RWPE1 (cell line): ENCODE results near the gene CAMTA2.

ENCODE experiments used
- CTCF ChIA-PET: fragments of 350-600 bp; sonication (Branson Sonifier 250); formaldehyde crosslinking; extraction: SDS; loops from one replicate; lab custom pipeline; 2021; lab: Yijun Ruan, JAX
- POLR2A ChIA-PET: fragments of 400-600 bp; formaldehyde crosslinking; extraction: SDS; loops from one replicate; lab custom pipeline; 2020; ENCODE audit warnings: antibody characterized with exemption; ENCODE audit not compliant: low non-redundant PET; lab: Yijun Ruan, JAX
- DNase-seq: peaks from one replicate; pipeline ENCODE4 v3.0.0; 2012; ENCODE audit warnings: low spot score
- H3K27ac ChIP-seq: fragments of 450-650 bp; 2 replicates; pipeline ENCODE4 v1.5.1; 2017
- TF ChIP-seq, protein P1 (sequence below): fragments of 450-650 bp; conservative IDR thresholded peaks from 2 replicates; pipeline ENCODE4 v1.5.1; 2017; ENCODE audit warnings: low read depth, mild to moderate bottlenecking

CAMTA2 gene

DNA sequence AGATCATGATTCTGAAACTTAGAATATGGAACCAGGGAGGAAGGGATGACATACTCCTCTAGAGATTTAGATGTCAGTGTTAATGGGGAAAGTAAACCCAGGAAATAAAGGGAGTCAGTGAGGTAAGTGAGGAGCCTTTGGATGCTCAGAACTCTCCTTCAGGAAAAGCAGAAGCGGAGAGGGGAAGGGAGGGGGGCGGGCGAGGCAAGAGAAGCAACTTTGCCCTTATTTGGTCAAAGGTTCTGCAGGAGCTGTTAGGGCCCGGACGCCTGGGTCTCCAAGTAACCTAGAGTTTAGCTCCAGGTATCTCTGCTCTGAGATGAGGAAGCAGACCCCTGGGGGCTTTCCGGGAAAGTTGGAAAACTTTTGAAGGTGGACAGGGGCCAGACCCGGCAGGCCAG, 40.5 kb downstream of the CAMTA2 start:
- H3K27ac ChIP-seq: peak overlapping the region; percentile 100
- POLR2A ChIA-PET: interaction anchor here (0.7 kb wide), 1 partner anchor 40 kb away, joined by 4 read pairs; no protein-coding TSS in a partner anchor
- no peak for DNase-seq
- CTCF ChIA-PET: interaction anchor here (1.2 kb wide), 1 partner anchor 38 kb away, joined by 3 read pairs; no protein-coding TSS in a partner anchor
- TF ChIP-seq, protein P1, sequence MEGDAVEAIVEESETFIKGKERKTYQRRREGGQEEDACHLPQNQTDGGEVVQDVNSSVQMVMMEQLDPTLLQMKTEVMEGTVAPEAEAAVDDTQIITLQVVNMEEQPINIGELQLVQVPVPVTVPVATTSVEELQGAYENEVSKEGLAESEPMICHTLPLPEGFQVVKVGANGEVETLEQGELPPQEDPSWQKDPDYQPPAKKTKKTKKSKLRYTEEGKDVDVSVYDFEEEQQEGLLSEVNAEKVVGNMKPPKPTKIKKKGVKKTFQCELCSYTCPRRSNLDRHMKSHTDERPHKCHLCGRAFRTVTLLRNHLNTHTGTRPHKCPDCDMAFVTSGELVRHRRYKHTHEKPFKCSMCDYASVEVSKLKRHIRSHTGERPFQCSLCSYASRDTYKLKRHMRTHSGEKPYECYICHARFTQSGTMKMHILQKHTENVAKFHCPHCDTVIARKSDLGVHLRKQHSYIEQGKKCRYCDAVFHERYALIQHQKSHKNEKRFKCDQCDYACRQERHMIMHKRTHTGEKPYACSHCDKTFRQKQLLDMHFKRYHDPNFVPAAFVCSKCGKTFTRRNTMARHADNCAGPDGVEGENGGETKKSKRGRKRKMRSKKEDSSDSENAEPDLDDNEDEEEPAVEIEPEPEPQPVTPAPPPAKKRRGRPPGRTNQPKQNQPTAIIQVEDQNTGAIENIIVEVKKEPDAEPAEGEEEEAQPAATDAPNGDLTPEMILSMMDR: no peak

DNA sequence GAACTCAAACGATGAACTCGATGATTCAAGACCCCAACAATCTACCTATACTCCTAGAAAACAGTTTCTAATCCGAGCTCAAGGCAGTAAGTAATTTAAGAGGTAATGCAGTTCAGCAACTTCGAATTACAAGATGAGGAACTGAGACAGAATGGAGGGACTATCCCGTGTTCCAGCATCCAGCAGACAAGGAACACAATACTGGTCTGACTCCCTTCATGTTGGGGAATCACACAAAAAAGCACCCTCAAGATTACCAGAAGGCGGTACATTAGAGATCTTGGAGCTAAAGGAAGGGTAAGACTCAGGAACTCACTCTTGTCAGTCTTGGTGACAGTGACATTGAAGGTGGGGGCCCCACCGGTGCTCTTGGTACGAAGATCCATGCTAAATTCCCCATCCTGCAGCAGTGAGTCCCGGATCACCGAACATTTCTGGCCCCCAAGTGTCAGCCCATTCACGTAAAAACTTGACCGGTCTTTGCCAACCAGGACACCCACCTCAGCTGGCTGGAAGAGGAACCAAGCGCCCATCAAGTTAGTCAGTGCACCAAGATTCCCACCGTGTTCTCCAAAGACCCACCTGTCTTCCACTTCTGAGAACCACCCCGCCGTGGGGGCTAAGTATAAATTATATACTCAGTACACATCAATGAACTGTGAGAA, 41.0 kb downstream of the CAMTA2 start:
- POLR2A ChIA-PET: interaction anchor here (1.3 kb wide), 1 partner anchor 23 kb away, joined by 3 read pairs; no protein-coding TSS in a partner anchor
- DNase-seq: no peak
- CTCF ChIA-PET: interaction anchor here (1.2 kb wide), 1 partner anchor 37 kb away, joined by 3 read pairs; no protein-coding TSS in a partner anchor
- H3K27ac ChIP-seq: peak overlapping the region; percentile 100
- TF ChIP-seq, protein P1: no peak

DNA sequence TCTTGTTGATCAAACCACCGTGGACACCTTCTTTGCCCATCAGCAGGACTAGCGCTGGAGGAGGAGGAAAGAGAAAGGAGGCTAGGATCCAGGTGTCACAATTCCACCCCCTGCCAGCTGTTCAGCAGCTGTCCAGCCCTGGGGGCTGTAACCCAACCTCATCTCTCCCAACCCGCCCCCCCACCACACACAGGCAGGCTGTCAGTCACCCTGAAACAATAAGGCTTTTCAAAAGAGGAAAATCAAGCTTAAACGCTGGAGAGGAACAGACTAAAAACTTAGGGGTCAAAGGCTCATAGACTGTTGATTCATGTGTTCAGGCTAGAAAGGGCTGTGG, 41.6 kb downstream of the CAMTA2 start:
- POLR2A ChIA-PET: interaction anchor here (1.3 kb wide), 1 partner anchor 23 kb away, joined by 3 read pairs; no protein-coding TSS in a partner anchor
- CTCF ChIA-PET: no interaction called here
- peak; percentile 31 for DNase-seq
- H3K27ac ChIP-seq: peak overlapping the region; percentile 100
- TF ChIP-seq, protein P1: no peak

DNA sequence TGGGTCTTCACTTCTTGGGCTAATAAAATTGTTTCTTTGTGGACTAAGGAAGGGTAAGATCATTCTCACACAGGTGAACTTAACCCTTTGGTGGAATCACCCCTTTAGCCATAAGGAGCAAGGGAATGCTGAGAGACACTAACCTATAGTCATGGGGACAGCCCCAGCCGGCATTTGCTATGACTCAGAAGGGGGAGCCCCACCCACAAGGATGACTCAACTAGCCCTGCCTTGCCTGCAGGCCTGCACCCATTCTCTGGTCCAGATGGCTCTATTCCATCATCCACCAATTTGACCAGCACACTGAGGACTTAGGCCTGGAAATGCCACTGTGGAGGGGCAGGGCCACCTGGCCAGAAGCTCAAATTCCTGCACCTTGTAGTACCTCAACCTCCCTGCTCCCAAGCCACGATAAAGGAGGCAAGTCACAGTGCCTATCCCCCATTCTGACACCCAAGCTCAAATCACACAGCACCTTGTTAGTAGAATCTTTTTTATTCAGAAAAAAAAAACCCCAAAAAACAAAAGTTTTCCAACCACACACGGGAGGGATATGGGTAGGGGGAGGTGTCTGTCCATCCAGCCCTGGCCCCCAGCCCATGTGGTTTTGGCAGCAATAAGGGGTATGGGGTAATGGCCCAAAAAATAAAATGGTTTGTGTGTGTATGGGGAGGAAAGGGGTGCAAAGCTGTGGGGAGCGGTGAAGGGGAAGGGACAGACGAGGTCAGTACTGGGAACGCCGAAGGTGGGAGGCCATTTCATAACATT, 42.1 kb downstream of the CAMTA2 start:
- DNase-seq: peak; percentile 95
- POLR2A ChIA-PET: interaction anchor here (1.3 kb wide), 1 partner anchor 24 kb away, joined by 3 read pairs; no protein-coding TSS in a partner anchor
- TF ChIP-seq, protein P1: no peak

DNA sequence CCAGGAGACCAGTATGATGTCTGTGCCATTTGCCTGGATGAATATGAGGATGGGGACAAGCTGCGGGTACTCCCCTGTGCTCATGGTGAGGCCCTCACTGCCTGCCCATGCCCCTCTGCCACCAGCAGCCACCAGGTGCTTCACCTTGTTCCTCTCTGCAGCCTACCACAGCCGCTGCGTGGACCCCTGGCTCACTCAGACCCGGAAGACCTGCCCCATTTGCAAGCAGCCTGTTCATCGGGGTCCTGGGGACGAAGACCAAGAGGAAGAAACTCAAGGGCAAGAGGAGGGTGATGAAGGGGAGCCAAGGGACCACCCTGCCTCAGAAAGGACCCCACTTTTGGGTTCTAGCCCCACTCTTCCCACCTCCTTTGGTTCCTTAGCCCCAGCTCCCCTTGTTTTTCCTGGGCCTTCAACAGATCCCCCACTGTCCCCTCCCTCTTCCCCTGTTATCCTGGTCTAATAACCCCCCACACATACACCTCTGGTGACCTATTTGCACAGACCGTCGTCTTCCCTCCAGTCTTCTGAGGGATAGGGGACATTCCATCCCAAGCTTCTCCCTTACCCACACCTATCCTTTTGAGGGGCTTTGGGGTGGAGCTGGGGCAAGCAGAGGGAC, 42.8 kb downstream of the CAMTA2 start:
- TF ChIP-seq, protein P1: no peak
- no peak for DNase-seq
- POLR2A ChIA-PET: interaction anchor here (1.3 kb wide), 1 partner anchor 25 kb away, joined by 3 read pairs; no protein-coding TSS in a partner anchor
- CTCF ChIA-PET: interaction anchor here (0.9 kb wide), 1 partner anchor 24 kb away, joined by 3 read pairs; no protein-coding TSS in a partner anchor
- peak overlapping the region; percentile 100 for H3K27ac ChIP-seq

More for the DNA sequence above, 42.1 kb downstream of the CAMTA2 start:
- CTCF ChIA-PET: interaction anchor here (0.9 kb wide), 1 partner anchor 23 kb away, joined by 3 read pairs; no protein-coding TSS in a partner anchor
- peak overlapping the region; percentile 100 for H3K27ac ChIP-seq

DNA sequence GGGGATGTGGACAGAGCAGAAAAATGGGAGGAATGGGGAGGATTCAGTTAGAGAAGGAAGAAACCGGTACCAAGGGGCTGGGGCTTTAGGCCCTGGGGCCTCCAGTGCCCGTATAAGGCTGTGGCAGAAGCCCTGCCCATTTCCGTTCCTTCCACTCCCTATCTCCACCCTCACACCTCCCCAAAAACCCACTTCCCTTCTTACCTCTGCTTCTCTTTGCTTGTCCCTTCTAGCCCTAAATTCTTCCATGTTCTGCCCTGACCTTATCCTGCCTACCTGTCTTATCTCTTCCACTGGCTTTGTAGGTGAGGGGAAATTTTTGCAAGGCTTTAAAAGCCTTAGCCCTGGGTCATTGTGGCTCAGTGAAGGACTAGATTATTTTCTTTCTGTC, 43.3 kb downstream of the CAMTA2 start:
- DNase-seq: no peak
- POLR2A ChIA-PET: no interaction called here
- CTCF ChIA-PET: interaction anchor here (0.9 kb wide), 1 partner anchor 24 kb away, joined by 3 read pairs; no protein-coding TSS in a partner anchor
- peak overlapping the region; percentile 100 for H3K27ac ChIP-seq
- TF ChIP-seq, protein P1: no peak
